ENCODE measurements around the gene CHST11.

The CHST11 gene

GRCh38 chr12:104413330-104413729 is 43.4 kb upstream of the CHST11 start:
- H3K27ac ChIP-seq = no peak overlapping the region
- TF ChIP-seq CTCF (IDR thresholded peaks at IDR 0.05) (no peak), ZFX (IDR thresholded peaks at IDR 0.05; ENCODE audit: borderline replicate concordance) (no peak)

- TF ChIP-seq CTCF (IDR thresholded peaks at IDR 0.05) (no peak), ZFX (IDR thresholded peaks at IDR 0.05; ENCODE audit: borderline replicate concordance) (no peak)
- H3K27ac ChIP-seq = no peak overlapping the region
These were observed 42.0 kb upstream of the CHST11 start for GRCh38 chr12:104414581-104415341.

GRCh38 chr12:104415342-104415980 is 41.3 kb upstream of the CHST11 start:
- no peak for TF ChIP-seq CTCF (IDR thresholded peaks at IDR 0.05)
- H3K27ac ChIP-seq = no peak overlapping the region

- H3K27ac ChIP-seq = no peak overlapping the region
- no peak for TF ChIP-seq ZFX (IDR thresholded peaks at IDR 0.05; ENCODE audit: borderline replicate concordance)
- TF ChIP-seq CTCF (IDR thresholded peaks at IDR 0.05) = no peak
These were observed 40.6 kb upstream of the CHST11 start for GRCh38 chr12:104416136-104416535.

- TF ChIP-seq ZFX (IDR thresholded peaks at IDR 0.05; ENCODE audit: borderline replicate concordance) (no peak), CTCF (IDR thresholded peaks at IDR 0.05) (no peak)
These were observed 40.2 kb upstream of the CHST11 start for GRCh38 chr12:104416585-104416984.

GRCh38 chr12:104419717-104420116 is 37.0 kb upstream of the CHST11 start:
- no peak for TF ChIP-seq CTCF (IDR thresholded peaks at IDR 0.05)
- TF ChIP-seq ZFX (IDR thresholded peaks at IDR 0.05; ENCODE audit: borderline replicate concordance) = no peak
- no peak overlapping the region for H3K27ac ChIP-seq

More at GRCh38 chr12:104416585-104416984, 40.2 kb upstream of the CHST11 start:
- H3K27ac ChIP-seq = no peak overlapping the region

GRCh38 chr12:104420868-104421267 is 35.9 kb upstream of the CHST11 start:
- no peak for TF ChIP-seq ZFX (IDR thresholded peaks at IDR 0.05; ENCODE audit: borderline replicate concordance)
- no peak overlapping the region for H3K27ac ChIP-seq

Data from 22Rv1 (cell line).